HepG2 (cell line): ENCODE data around the gene DCDC2. TPM values are rescaled to one million over a fixed set of nuclear protein-coding genes. Genes with fewer than 3 reads are reported as not detected.
A peak's percentile ranks its signal among the peaks of the same experiment; 100 is the strongest.

Source experiments
- ASH2L ChIP-seq: fragments of 300-600, 200-600 bp; sonication (generic); IDR thresholded peaks from 2 replicates; pipeline ENCODE4 v1.7.0; 2017; ENCODE audit warnings: low read depth, mild to moderate bottlenecking, moderate library complexity, mixed read lengths, low read length; ENCODE audit not compliant: insufficient read length
- ETV6 ChIP-seq: sonication (generic); formaldehyde crosslinking; conservative IDR thresholded peaks from 2 replicates; pipeline ENCODE4 v1.4.0; 2020; ENCODE audit warnings: missing genetic modification reagents
- FOXM1 ChIP-seq: sonication (generic); formaldehyde crosslinking; IDR thresholded peaks from 2 replicates; pipeline ENCODE4 v1.5.0; 2020; ENCODE audit warnings: missing genetic modification reagents
- KLF12 ChIP-seq: sonication (generic); formaldehyde crosslinking; IDR thresholded peaks from 2 replicates; pipeline ENCODE4 v1.4.0; 2020; ENCODE audit warnings: missing genetic modification reagents, borderline replicate concordance
- MAFG ChIP-seq: sonication (generic); formaldehyde crosslinking; IDR thresholded peaks from 2 replicates; pipeline ENCODE4 v1.5.1; 2020; ENCODE audit warnings: mild to moderate bottlenecking, missing genetic modification reagents
- NR1H2 ChIP-seq: sonication (generic); formaldehyde crosslinking; IDR thresholded peaks from 2 replicates; pipeline ENCODE4 v1.8.1; 2022; ENCODE audit warnings: low read depth, missing genetic modification reagents, borderline replicate concordance
- SIN3A ChIP-seq: IDR thresholded peaks from 2 replicates; pipeline ENCODE4 v1.6.1; 2011; ENCODE audit warnings: low read depth, mild to moderate bottlenecking, control low read depth, low read length, borderline replicate concordance
- ZBTB42 ChIP-seq: sonication (generic); formaldehyde crosslinking; IDR thresholded peaks from 2 replicates; pipeline ENCODE4 v1.5.0; 2020; ENCODE audit warnings: mild to moderate bottlenecking, missing genetic modification reagents
- ZFP90 ChIP-seq: sonication (generic); formaldehyde crosslinking; IDR thresholded peaks from 2 replicates; pipeline ENCODE4 v1.8.0; 2022; ENCODE audit warnings: missing genetic modification reagents, mild to moderate bottlenecking, inconsistent platforms, borderline replicate concordance
- ZNF121 ChIP-seq: sonication (generic); formaldehyde crosslinking; IDR thresholded peaks from 2 replicates; pipeline ENCODE4 v1.5.0; 2020; ENCODE audit warnings: mild to moderate bottlenecking, missing genetic modification reagents
- ZNF224 ChIP-seq: sonication (generic); formaldehyde crosslinking; IDR thresholded peaks from 2 replicates; pipeline ENCODE4 v1.5.0; 2020; ENCODE audit warnings: mild to moderate bottlenecking, missing genetic modification reagents
- ZNF296 ChIP-seq: sonication (generic); formaldehyde crosslinking; conservative IDR thresholded peaks from 2 replicates; pipeline ENCODE4 v1.5.0; 2020; ENCODE audit warnings: mild to moderate bottlenecking, missing genetic modification reagents
- ZNF572 ChIP-seq: sonication (generic); formaldehyde crosslinking; IDR thresholded peaks from 2 replicates; pipeline ENCODE4 v1.5.1; 2020; ENCODE audit warnings: mild to moderate bottlenecking, missing genetic modification reagents
- ZNF598 ChIP-seq: sonication (generic); formaldehyde crosslinking; IDR thresholded peaks from 2 replicates; pipeline ENCODE4 v1.5.1; 2020; ENCODE audit warnings: mild to moderate bottlenecking, missing genetic modification reagents, borderline replicate concordance
- ZNF724P ChIP-seq: sonication (generic); formaldehyde crosslinking; IDR thresholded peaks from 2 replicates; pipeline ENCODE4 v1.8.0; 2022; ENCODE audit warnings: missing genetic modification reagents, borderline replicate concordance
- ZNF879 ChIP-seq: sonication (generic); formaldehyde crosslinking; IDR thresholded peaks from 2 replicates; pipeline ENCODE4 v1.8.1; 2023; ENCODE audit warnings: missing genetic modification reagents
- polyA plus RNA-seq, 8 experiments: library from polyadenylated mRNA; depleted of rRNA in 3 of 8; stranded (reverse) in 7 of 8; unstranded in 1 of 8; fragments of >200 nt; fragmentation: Illumina TruSeq in 4 of 8; extraction: Trizol in 4 of 8; gene quantifications; 2 replicates each; pipeline versions ENCODE4 v1.2.1 to v1.2.3, GENCODE V29; 2011 to 2016; ENCODE audit warnings: low read depth in 4 of 8, missing spikeins in 1 of 8, mixed read lengths in 1 of 8; ENCODE audit not compliant: insufficient read depth in 1 of 8
- total RNA-seq, 5 experiments: library from RNA; depleted of rRNA; stranded (reverse); fragments of >200 nt; fragmentation: Illumina TruSeq; extraction: Trizol; gene quantifications; 2 replicates each; pipeline ENCODE4 v1.2.3, GENCODE V29; 2016; ENCODE audit warnings: low read depth in 1 of 5
- TF ChIP-seq, protein P1 (sequence below): sonication (generic); formaldehyde crosslinking; IDR thresholded peaks from 2 replicates; pipeline ENCODE4 v1.5.0; 2020; ENCODE audit warnings: mild to moderate bottlenecking, missing genetic modification reagents, borderline replicate concordance
- TF ChIP-seq, protein P2 (sequence below): IDR thresholded peaks from 2 replicates; pipeline ENCODE4 v1.6.1; 2012; ENCODE audit warnings: low read length, improper control_type of control experiment
- TF ChIP-seq, protein P3 (sequence below): sonication (generic); formaldehyde crosslinking; IDR thresholded peaks from 2 replicates; pipeline ENCODE4 v1.5.0; 2020; ENCODE audit warnings: missing genetic modification reagents
- TF ChIP-seq, protein P4 (sequence below): sonication (generic); formaldehyde crosslinking; IDR thresholded peaks from 2 replicates; pipeline ENCODE4 v1.8.0; 2022; ENCODE audit warnings: mild to moderate bottlenecking, missing genetic modification reagents, moderate library complexity

Gene DCDC2
- total and polyA plus RNA-seq, 2 of the 13 experiments (the other 11 are each of a cell fraction or from before 2014, with no cell fraction given) = 9.0 to 36.2 TPM

DNA sequence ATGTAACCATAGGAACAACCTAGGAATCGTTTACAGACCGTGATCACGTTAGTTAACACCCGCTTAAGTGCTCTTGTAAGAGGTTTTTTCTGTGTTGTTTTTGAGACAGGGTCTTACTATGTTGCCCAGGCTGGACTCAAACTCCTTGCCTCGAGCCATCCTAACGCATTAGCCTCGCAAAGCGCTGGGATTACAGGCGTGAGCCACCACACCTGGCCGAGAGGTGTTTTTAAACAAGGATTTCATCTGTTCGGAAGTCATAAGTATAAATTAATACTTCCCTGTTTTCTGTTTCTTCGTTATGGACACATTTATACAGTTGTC lies 45.6 kb upstream of the DCDC2 start (continued):
- TF ChIP-seq, protein P1, sequence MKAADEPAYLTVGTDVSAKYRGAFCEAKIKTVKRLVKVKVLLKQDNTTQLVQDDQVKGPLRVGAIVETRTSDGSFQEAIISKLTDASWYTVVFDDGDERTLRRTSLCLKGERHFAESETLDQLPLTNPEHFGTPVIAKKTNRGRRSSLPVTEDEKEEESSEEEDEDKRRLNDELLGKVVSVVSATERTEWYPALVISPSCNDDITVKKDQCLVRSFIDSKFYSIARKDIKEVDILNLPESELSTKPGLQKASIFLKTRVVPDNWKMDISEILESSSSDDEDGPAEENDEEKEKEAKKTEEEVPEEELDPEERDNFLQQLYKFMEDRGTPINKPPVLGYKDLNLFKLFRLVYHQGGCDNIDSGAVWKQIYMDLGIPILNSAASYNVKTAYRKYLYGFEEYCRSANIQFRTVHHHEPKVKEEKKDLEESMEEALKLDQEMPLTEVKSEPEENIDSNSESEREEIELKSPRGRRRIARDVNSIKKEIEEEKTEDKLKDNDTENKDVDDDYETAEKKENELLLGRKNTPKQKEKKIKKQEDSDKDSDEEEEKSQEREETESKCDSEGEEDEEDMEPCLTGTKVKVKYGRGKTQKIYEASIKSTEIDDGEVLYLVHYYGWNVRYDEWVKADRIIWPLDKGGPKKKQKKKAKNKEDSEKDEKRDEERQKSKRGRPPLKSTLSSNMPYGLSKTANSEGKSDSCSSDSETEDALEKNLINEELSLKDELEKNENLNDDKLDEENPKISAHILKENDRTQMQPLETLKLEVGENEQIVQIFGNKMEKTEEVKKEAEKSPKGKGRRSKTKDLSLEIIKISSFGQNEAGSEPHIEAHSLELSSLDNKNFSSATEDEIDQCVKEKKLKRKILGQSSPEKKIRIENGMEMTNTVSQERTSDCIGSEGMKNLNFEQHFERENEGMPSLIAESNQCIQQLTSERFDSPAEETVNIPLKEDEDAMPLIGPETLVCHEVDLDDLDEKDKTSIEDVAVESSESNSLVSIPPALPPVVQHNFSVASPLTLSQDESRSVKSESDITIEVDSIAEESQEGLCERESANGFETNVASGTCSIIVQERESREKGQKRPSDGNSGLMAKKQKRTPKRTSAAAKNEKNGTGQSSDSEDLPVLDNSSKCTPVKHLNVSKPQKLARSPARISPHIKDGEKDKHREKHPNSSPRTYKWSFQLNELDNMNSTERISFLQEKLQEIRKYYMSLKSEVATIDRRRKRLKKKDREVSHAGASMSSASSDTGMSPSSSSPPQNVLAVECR = no peak
- TF ChIP-seq ZNF572 (CRISPR knock-in tag) (no peak), ZNF224 (CRISPR knock-in tag) (no peak), ZNF879 (CRISPR knock-in tag) (no peak), ASH2L (peak; percentile 33), ETV6 (CRISPR knock-in tag) (no peak), ZBTB42 (CRISPR knock-in tag) (0 out of 2 replicates have a peak, but pooled peaks have one; percentile 9), ZNF598 (CRISPR knock-in tag) (0 out of 2 replicates have a peak, but pooled peaks have one; percentile 17), MAFG (no peak), SIN3A (no peak), ZFP90 (CRISPR knock-in tag) (no peak), ZNF121 (CRISPR knock-in tag) (peak; percentile 98), NR1H2 (CRISPR knock-in tag) (no peak), FOXM1 (no peak), KLF12 (no peak), ZNF296 (CRISPR knock-in tag) (no peak), ZNF724P (CRISPR knock-in tag) (no peak)
- TF ChIP-seq, protein P2, sequence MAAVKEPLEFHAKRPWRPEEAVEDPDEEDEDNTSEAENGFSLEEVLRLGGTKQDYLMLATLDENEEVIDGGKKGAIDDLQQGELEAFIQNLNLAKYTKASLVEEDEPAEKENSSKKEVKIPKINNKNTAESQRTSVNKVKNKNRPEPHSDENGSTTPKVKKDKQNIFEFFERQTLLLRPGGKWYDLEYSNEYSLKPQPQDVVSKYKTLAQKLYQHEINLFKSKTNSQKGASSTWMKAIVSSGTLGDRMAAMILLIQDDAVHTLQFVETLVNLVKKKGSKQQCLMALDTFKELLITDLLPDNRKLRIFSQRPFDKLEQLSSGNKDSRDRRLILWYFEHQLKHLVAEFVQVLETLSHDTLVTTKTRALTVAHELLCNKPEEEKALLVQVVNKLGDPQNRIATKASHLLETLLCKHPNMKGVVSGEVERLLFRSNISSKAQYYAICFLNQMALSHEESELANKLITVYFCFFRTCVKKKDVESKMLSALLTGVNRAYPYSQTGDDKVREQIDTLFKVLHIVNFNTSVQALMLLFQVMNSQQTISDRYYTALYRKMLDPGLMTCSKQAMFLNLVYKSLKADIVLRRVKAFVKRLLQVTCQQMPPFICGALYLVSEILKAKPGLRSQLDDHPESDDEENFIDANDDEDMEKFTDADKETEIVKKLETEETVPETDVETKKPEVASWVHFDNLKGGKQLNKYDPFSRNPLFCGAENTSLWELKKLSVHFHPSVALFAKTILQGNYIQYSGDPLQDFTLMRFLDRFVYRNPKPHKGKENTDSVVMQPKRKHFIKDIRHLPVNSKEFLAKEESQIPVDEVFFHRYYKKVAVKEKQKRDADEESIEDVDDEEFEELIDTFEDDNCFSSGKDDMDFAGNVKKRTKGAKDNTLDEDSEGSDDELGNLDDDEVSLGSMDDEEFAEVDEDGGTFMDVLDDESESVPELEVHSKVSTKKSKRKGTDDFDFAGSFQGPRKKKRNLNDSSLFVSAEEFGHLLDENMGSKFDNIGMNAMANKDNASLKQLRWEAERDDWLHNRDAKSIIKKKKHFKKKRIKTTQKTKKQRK = no peak
- TF ChIP-seq, protein P3, sequence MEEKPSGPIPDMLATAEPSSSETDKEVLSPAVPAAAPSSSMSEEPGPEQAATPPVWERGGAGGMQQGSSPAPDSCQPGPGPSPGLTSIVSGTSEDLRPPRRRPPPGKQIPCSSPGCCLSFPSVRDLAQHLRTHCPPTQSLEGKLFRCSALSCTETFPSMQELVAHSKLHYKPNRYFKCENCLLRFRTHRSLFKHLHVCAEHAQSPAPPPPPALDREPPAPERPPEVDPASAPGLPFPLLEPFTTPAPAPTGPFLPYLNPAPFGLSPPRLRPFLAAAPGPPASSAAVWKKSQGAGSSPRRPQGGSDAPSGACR (CRISPR knock-in tag) = peak; percentile 30; the same call in 1 of the 2 replicates
- TF ChIP-seq, protein P4, sequence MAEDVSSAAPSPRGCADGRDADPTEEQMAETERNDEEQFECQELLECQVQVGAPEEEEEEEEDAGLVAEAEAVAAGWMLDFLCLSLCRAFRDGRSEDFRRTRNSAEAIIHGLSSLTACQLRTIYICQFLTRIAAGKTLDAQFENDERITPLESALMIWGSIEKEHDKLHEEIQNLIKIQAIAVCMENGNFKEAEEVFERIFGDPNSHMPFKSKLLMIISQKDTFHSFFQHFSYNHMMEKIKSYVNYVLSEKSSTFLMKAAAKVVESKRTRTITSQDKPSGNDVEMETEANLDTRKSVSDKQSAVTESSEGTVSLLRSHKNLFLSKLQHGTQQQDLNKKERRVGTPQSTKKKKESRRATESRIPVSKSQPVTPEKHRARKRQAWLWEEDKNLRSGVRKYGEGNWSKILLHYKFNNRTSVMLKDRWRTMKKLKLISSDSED (CRISPR knock-in tag) = no peak
